HTERT RPE-1 (cell line): ENCODE measurements around the gene MB.
"Not testable (repeated sequence)": the region's sequence is repeated elsewhere in the genome, so short reads cannot be mapped to it uniquely, and the experiment has no call there.

Experiments
- in situ Hi-C: fragments of 300-500 bp; cut with MboI; formaldehyde crosslinking; loops from 4 replicates; pipeline ENCODE4 v1.14.3; 2020; ENCODE audit warnings: low sequenced_read_pairs

The MB gene

GRCh38 chr22:35638001-35638400 is 20.9 kb upstream of the MB start:
- in situ Hi-C loops = no loop called here

DNA sequence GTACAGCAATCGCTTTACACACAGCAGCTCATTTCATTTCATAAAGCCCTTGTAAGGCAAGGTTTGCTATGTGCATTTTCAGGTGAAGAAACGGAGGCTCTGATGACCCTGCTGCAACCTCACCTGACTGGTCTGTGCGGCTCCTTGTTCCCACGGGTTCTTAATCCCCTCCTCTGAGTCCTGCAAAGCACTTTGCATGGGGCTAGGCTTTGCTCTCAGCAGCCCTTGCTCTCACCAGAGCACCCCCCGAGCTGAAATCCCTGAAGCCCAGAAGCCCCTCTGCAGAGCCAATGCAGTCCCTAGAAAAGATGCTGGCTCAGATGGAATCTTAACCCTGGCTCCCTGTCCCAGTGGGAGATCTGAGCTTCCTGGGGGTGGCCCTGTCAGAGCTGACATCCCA is 20.1 kb upstream of the MB start:
- in situ Hi-C loops = no loop called here

DNA sequence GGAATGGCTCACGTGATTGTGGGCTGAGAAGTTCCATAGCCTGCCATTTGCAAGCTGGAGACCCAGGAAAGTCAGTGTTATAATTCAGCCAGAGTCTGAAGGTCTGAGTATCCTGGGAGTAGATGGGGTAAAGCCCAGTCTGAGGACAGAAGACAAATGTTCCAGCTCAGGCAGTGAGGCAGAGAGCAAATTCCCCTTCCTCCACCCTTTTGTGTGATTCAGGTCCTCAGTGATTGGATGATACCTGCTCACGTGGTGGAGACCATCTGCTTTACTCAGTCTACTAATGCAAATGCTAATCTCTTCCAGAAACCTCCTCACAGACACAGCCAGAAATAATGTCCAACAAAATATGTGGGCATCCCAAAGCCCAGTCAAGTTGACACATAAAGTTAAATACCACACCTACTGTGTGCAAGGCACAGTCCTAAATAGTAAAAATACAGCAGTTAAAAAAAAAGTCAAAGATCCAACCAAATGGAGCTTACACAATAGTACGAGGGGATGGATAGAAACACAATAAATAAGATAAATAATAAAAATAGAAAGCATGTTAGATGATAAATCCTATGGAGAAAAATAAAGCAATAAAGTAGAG is 17.9 kb upstream of the MB start:
- in situ Hi-C loops = no loop called here

DNA sequence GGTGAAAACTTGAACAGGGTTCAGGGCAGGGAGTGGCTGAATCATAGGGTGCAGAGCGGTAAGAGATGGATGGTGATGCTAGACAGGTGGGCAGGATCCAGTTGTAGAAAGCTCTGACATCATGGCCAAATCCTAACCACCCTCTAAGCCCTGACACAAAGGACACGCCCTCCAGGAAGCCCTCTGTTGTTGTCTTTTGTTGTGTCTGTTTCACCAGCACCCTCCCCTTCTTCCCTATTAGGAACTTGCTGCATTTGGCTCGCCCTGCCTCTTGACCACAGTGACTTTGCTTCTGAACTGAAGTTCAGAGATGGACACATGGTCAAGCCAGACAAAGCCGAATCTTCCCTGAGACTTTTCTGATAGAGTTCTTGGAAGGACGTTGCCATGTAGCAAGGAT is 16.9 kb upstream of the MB start:
- in situ Hi-C loops = no loop called here

- in situ Hi-C loops = no loop called here
Observed at GRCh38 chr22:35633520-35633919, 16.4 kb upstream of the MB start.

DNA sequence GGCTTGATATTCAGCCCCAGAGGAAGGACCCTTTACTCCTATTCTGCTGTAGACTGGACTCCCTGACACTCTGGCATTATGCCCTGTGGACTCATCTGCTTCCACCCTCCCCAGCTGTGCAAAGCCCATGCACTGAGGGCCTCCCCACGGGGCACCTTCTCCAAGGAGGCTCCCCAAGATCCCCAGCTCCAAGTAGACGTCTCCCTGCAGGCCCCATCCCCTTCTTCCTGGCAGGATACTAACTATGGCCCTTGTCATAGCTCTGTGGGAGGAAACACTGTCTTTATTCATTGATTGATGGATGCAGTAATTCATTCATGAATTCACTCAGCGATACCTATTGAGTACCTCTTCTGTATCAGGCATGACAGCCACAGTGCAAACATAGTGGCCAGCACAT is 15.8 kb upstream of the MB start:
- in situ Hi-C loops = no loop called here

- in situ Hi-C loops = no loop called here
Observed at GRCh38 chr22:35631597-35631996, 14.5 kb upstream of the MB start.

- in situ Hi-C loops = no loop called here
Observed at GRCh38 chr22:35630891-35631290, 13.8 kb upstream of the MB start.

DNA sequence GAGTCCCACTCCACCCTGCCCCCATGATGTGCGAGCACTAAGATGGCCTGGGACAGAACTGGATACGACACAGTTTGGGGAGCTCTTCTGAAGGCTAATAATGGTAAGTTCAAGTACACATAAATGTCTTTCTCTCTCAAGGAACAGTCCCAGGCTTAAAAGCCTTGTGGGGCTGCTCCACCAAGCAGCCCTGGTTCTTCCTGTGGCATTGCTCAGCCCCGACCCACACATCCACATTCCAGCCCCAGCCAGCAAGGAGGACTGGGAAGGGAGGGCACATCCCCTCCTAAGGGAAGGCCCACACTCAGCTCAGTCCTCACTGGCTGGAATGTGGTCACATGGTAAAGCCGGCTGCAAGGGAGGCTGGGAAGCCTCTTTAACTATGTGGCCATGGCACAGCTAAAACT is 13.3 kb upstream of the MB start:
- in situ Hi-C loops = no loop called here

GRCh38 chr22:35629406-35630216 is 12.5 kb upstream of the MB start:
- in situ Hi-C loops = no loop called here

DNA sequence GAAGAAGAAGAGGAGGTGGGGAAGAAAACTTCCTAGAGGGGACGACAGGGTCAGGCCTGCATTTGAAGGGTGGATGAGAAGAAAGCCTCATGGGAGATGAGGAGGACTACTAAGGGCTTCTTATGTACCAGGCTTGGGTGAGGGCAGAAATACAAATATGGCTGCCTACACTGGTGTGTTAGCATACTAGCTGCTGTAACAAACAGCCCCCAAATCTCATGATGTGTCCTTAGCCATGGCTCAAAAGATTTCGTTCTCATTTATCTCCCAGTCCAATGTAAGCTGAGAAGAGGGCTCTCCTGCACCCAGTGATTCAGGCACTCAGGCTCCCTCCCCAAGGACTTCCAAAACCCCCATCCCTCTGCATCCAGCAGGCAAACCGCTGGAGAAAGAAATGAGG is 11.6 kb upstream of the MB start:
- in situ Hi-C loops = no loop called here

GRCh38 chr22:35627267-35628041 is 10.3 kb upstream of the MB start:
- in situ Hi-C loops = no loop called here

DNA sequence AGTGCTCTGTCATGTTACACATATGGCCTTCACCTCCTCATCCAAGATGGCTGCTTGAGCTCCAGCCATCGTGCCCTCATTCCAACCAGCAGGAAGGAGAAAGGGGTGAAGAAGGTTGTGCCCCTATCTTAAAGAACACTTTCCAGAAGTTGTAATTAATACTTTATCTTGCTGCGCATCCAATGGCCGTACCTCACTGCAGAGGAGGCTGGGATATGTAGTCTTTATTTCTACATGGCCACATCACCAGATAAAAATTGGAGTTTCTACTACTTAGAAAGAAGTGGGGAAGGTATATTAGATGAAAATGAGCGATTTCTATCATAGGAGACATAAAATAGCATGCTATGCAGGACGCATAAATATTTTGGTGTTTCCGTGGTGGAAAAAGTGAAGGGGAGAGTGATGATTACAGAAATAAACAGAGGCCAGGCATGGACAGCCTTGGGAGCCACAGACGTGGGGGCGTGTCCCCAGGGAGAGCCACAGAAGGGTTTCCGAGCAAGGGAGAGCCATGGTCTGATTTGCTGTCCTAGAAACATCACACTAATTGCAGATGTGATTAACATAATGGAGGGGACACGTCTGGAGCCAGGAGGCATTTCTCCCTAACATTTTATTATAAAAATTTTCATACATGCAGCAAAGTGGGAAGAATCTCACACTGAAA is 8.8 kb upstream of the MB start:
- in situ Hi-C loops = no loop called here

DNA sequence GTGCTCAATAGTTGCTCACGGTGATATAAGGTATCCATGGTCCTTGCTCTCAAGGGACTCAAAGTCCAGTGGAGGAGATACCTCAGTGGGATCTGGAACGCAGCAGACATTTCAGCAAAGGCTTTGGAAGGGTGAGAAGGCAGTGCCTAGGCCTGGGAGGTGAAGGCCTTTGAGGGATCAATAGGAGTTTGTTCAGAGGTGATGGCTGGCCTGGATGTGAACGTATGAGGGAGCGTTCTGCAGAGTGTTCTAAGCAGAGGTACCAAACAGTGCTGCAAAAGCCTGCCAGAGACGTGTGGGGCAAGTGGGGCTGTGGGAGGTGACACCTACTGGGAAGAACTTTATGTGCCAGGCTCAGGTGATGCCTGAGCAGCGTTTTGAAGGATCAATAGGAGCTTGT is 7.4 kb upstream of the MB start:
- in situ Hi-C loops = no loop called here

DNA sequence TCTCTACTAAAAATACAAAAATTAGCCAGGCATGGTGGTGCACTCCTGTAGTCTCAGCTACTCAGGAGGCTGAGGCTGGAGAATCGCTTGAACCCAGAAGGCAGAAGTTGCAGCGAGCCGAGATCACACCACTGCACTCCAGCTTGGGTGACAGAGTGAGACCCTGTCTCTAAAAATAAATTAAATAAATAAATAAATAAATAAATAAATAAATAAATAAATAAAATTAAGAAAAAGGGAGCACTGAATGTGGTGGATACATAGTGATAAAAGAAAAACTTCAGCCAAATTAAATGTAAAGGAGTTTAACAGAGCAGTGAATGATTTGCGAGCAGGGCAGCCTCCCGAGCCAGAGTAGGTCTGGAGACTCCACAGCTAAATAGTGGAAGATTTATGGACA is 6.8 kb upstream of the MB start:
- in situ Hi-C loops = not testable (repeated sequence)

DNA sequence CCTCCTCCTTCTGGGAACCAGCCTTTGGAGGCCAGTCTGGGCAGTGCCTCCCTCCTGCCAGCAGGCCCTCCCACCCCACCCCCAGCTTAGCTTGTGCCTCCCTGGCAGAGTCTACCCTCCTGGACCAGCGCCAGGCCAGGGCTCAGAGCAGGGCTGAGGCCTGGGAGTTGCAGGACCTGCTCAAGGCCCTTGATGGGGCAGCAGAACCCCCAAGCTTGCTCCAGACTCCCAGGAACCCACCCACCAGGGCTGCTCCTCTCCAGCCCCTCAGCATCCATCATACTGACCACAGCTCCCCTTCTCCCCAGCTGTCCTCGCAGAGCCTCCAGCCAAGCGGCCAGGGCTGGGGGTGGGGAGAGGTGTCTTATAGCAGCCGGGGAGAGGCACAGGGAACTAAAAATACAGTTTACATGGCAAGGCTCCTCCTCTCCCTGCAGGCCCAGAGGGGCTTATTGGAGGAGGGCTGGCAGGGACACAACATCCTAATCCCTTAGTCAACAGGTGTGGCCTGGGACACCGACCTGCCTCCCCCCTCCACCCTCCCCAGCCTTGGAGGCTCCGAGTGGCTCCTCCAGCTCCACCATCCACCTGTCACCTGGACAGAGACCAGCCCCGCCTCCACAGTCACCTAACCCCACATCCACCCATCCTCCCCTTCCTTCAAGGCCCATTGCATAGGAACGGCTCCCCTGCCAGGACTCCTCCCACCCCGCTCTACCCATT is 5.2 kb upstream of the MB start:
- in situ Hi-C loops = no loop called here

DNA sequence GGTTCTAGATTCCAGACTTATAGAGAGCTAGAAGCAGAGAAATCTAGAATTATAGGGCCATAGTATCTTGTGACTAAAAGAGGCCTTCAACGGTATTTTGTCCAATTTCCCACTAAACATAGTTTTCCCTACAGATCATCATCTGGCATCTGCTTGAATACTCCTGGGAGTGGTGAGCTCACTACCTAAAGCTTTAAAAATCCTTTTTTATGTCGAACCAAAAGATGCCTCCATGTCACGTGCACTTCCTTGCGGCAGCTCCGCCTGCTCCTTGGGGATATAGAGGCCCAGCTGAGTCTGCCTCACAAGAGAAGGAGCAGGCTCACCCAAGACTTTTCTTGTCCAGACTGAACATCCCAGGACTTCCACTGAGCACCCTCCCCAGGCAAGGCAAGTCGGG is 4.3 kb upstream of the MB start:
- in situ Hi-C loops = no loop called here

- in situ Hi-C loops = no loop called here
Observed at GRCh38 chr22:35620624-35621251, 3.6 kb upstream of the MB start.

DNA sequence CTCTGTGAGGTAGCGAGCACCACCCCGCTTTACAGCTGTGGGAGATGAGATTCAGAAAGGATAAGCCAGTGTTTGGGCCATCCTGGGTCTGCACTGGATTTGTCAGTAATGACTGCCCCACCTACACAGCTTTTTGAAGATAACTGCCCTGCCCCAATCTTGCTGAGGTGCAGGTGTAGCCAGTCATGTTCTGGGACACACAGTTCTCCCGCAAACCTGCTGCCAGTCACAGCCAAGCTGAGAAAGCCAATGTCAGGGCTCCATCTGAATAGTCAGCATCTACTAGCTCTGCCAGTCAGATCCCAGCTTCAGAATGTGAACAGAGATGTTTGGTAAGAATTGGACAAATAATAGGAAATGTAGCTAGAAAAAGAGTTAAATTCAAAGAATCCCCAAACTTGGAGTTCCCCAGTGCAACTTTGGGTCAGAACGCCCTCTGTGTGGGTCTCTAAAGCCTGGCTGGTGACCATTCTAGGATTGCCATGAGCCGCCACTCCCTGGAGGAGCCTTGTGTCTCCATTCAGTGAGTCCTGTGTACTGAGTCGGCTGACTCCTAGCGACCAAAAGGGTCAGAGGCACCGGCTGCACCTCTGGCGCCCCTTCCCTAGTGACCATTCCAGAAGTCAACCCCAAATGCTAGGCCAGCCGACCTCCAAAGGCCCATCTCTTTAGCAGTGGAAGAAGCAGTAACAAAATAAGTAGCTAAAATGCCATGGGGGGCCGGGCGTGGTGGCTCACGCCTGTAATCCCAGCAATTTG is 2.4 kb upstream of the MB start:
- in situ Hi-C loops = no loop called here
